GM11168 (cell line): ENCODE data around the gene FTCDNL1.

Source experiments
- in situ Hi-C: fragments of 300-500 bp; cut with MboI; formaldehyde crosslinking; loops from one replicate; pipeline ENCODE4 v1.12.0; 2022; ENCODE audit warnings: low sequenced_read_pairs; ENCODE audit not compliant: unreplicated experiment

Gene FTCDNL1

GRCh38 chr2:199797431-199798403 is 53.3 kb downstream of the FTCDNL1 start:
- in situ Hi-C loops: no loop called here

DNA sequence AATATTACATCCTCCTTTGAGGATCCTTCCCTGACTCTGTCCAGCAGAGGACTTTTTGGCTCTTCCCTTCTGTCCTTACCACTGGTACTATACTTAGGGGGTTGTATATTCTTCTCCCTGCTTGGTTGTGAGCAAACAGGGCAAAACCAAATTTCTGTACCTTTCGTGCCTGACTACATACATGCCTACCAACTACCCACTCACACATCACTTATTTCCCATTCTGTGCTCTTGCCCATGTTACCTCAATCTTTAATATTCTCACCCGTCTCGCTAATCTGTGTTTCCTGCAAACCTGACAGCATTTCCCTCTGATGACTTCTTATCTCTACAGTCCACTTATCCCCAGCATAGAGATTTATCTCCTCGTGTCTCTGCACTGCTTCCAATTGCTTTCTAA is 58.6 kb downstream of the FTCDNL1 start:
- in situ Hi-C loops: no loop called here

DNA sequence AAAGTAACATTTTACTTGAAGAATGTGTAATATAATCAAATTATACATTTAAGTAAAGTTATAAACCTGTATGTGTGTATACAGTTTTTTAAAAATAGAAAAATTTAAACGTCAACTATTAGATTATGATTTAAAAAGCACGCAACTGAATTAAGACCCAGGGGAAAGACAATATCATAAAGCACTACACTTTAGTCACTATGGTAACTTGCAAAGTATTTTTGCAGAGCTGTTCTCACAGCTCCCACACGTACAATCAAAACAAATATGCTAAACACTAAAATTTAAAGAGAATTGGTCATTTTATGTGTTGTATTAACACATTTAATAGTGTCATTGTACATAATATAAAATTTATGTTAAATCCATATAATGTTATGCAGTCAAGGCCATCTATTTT is 59.7 kb downstream of the FTCDNL1 start:
- in situ Hi-C loops: no loop called here

- in situ Hi-C loops: no loop called here
These were observed 66.5 kb downstream of the FTCDNL1 start for GRCh38 chr2:199784512-199784911.

- in situ Hi-C loops: no loop called here
These were observed 71.4 kb downstream of the FTCDNL1 start for GRCh38 chr2:199779589-199779988.

GRCh38 chr2:199778655-199779054 is 72.3 kb downstream of the FTCDNL1 start:
- in situ Hi-C loops: no loop called here

GRCh38 chr2:199777916-199778315 is 73.1 kb downstream of the FTCDNL1 start:
- in situ Hi-C loops: no loop called here

DNA sequence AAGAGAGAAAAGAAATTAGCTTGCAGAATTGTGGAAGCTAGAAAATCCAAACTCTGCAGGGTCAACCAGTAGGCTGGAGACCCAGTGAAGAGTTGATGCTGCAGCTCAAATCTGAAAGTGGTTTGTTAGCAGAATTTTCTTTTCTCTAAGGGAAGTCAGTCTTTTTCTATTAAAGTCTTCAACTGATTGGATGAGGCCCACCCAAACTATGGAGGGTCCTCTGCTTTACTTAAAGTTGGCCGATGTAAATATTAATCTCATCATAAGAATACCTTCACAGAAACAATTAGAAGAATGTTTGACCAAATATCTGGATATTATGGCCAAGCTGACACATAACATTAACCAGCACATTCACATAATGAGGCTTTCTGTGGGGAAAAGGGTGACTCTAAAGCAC is 73.7 kb downstream of the FTCDNL1 start:
- in situ Hi-C loops: no loop called here

DNA sequence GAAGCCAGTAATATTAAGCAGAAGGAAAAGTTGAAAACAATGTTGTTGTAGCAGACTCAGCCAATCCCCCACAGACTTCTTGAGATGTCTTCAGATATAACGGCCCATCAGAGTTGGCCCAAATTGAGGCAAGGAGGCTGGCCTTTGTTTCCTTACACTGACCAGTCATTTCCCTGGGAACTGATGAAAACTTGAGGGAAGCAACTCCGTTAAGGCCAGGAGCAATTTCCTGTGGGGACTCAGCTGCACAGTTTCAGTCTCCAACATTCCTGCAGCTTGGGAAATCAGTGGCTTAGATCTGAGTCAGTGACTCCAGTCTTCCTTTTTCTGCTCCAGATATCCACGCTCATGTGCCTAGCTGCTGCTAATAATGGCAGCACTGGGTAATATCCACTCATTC is 75.7 kb downstream of the FTCDNL1 start:
- in situ Hi-C loops: no loop called here

GRCh38 chr2:199772035-199772976 is 78.7 kb downstream of the FTCDNL1 start:
- in situ Hi-C loops: no loop called here

GRCh38 chr2:199770716-199771115 is 80.3 kb downstream of the FTCDNL1 start:
- in situ Hi-C loops: no loop called here

DNA sequence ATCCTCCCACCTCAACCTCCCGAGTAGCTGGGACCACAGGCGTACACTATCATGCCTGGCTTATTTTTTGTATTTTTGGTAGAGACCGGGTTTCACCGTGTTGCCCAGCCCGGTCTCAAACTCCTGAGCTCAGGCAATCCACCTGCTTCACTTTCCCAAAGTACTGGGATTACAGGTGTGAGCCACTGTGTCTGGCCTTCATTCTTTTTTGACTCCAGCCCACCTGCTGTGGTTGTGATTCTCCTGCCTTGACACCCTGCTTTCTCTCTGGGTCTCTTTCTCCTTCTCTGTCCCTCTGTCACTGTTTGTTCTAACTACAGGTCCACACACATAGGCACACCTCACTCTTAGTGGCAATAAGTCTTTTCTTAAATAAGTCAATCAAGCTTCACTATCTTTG is 85.3 kb downstream of the FTCDNL1 start:
- in situ Hi-C loops: no loop called here

- in situ Hi-C loops: no loop called here
These were observed 86.7 kb downstream of the FTCDNL1 start for GRCh38 chr2:199764273-199764800.

- in situ Hi-C loops: no loop called here
These were observed 88.0 kb downstream of the FTCDNL1 start for GRCh38 chr2:199762963-199763362.

- in situ Hi-C loops: no loop called here
These were observed 90.4 kb downstream of the FTCDNL1 start for GRCh38 chr2:199760574-199760973.

DNA sequence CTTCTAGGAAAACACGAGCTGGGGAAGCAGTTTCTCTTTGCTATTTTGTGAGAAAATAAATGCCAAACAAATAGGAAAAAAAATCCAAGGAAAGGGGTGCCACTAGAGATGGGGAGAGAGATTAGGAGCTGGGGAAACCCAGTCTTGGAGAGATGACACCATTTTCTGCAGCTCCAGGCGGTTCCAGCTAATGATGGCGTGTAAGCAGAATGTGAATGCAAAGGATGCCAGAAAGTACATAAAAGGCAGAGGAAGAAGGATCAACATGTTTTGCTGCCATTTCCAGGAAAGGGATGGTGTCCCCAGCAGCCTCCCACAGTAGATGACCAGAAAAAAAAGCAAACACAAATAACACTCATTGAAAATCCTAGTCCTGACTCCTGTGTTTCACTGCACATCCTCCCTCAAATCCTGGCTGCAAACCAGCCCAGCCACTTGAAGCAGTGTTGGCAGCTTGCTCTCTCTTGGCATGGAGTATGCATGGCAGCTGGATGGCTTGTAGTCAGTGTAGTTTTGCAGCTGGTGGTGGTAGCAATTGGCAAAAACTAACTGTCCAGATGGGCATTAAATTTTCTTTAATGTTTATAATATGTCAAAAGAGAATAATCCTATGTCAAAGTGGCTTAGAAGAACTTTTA is 93.6 kb downstream of the FTCDNL1 start:
- in situ Hi-C loops: no loop called here

DNA sequence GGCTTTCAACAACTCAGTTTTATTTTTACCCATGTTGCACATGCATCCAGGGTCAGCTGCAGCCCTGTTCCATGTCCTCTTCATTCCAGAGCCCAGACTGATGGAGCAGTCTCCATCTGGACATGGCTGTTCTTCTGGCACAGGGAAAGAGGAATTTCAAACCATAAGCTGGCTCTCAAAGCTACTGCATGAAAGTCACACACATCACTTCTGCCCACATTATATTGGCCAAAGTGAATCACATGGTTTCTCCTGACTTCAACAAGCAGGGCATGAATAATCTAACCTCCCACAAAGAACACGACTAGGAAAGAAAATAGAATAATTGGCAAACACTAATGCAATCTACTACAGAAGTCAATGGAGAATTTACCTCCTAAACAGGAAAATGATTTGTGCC is 94.2 kb downstream of the FTCDNL1 start:
- in situ Hi-C loops: no loop called here

- in situ Hi-C loops: no loop called here
These were observed 94.8 kb downstream of the FTCDNL1 start for GRCh38 chr2:199756211-199756610.

- in situ Hi-C loops: no loop called here
These were observed 96.2 kb downstream of the FTCDNL1 start for GRCh38 chr2:199754766-199755165.

- in situ Hi-C loops: no loop called here
These were observed 99.4 kb downstream of the FTCDNL1 start for GRCh38 chr2:199751492-199752120.
